ENCODE results near the gene ASIC2. TPM values are rescaled to one million over a fixed set of nuclear protein-coding genes. Genes with fewer than 3 reads are reported as not detected.

Gene ASIC2
- polyA plus RNA-seq, 1 donor = 9.3 TPM

DNA sequence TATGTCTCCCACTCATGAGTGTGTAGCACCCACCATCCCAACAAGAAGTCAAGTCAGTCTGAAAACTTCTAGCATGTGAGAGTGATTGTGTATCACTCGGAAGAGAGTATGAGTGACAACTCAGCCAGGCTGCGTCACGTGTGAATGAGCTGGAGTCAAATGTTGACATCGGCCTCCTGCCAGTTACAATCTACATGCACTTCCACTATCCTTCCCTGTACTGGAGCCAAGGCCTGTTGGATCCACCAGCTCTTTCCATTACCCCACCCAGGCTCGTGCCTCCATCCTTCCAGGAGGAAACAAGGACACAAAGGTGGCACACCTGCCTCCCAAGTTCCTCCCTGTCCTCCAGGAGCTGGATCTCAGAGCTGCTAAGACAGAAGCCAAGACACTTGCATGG, 64.5 kb downstream of the ASIC2 start:
- Histone ChIP-seq H3K9me3 (ENCODE audit: control insufficient read depth, low read depth, low read length) (no peaks in the 10 kb centered on the region), H3K4me1 (ENCODE audit: control insufficient read depth, insufficient read depth, low read length) (no peaks in the 10 kb centered on the region), H3K4me3 (ENCODE audit: low read length) (no peak overlapping the region), H3K36me3 (ENCODE audit: control insufficient read depth, insufficient read depth, low read length) (no peaks in the 10 kb centered on the region), H3K27ac (ENCODE audit: low read length) (no peak overlapping the region), H3K27me3 (ENCODE audit: control insufficient read depth, insufficient read depth, low read length) (no peaks in the 10 kb centered on the region)
- no peak for DNase-seq
- 60% methylated on average over 1 of the region's 5 CpGs for WGBS (ENCODE audit: insufficient coverage, low lambda C conversion rate)

DNA sequence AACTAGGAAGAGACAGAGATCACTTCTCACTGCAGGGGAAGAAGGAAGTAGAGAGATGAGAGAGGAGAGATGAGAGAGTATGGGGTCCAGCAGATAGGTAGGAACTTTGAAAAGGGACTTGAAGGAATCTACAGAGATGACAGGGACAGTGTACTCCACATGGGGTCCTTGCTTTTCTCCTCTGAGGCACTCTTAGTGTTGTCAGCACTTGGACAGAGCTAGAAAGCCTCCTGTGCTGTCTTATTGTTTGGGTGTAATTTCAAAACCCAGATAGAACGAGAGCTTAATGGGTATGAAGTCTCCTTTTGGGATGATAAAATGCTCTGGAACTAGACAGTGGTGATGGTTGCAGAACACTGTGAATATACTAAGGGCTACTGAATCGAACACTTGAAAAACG, 65.2 kb downstream of the ASIC2 start:
- Histone ChIP-seq H3K4me1 (ENCODE audit: control insufficient read depth, insufficient read depth, low read length) (no peaks in the 10 kb centered on the region), H3K9me3 (ENCODE audit: control insufficient read depth, low read depth, low read length) (no peaks in the 10 kb centered on the region), H3K4me3 (ENCODE audit: low read length) (no peak overlapping the region), H3K27me3 (ENCODE audit: control insufficient read depth, insufficient read depth, low read length) (no peaks in the 10 kb centered on the region), H3K27ac (ENCODE audit: low read length) (no peak overlapping the region), H3K36me3 (ENCODE audit: control insufficient read depth, insufficient read depth, low read length) (no peaks in the 10 kb centered on the region)
- WGBS (ENCODE audit: insufficient coverage, low lambda C conversion rate) = 92% methylated on average over 2 of the region's 3 CpGs
- no peak for DNase-seq

DNA sequence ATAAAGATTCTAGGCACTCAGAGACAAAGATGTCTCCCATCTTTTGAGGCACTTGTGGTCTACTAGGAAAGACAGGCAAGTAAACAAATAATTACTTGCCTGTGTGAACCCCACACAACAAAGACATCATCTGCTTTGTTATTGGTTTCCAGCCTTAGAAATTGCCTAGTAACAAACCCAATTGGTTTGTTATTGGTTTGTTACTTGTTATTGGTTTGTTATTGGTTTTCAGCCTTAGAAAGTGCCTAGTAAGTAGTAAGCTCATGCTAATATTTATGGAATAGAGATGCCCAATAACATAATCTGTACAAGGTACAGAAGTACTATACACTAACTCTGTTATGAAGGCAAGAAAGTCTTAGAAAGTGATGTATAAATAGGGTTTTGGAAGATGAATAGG, 67.1 kb downstream of the ASIC2 start:
- Histone ChIP-seq H3K27ac (ENCODE audit: low read length) (no peak overlapping the region), H3K4me3 (ENCODE audit: low read length) (no peak overlapping the region), H3K27me3 (ENCODE audit: control insufficient read depth, insufficient read depth, low read length) (no peaks in the 10 kb centered on the region), H3K9me3 (ENCODE audit: control insufficient read depth, low read depth, low read length) (no peaks in the 10 kb centered on the region), H3K4me1 (ENCODE audit: control insufficient read depth, insufficient read depth, low read length) (no peaks in the 10 kb centered on the region), H3K36me3 (ENCODE audit: control insufficient read depth, insufficient read depth, low read length) (no peaks in the 10 kb centered on the region)
- DNase-seq = no peak

DNA sequence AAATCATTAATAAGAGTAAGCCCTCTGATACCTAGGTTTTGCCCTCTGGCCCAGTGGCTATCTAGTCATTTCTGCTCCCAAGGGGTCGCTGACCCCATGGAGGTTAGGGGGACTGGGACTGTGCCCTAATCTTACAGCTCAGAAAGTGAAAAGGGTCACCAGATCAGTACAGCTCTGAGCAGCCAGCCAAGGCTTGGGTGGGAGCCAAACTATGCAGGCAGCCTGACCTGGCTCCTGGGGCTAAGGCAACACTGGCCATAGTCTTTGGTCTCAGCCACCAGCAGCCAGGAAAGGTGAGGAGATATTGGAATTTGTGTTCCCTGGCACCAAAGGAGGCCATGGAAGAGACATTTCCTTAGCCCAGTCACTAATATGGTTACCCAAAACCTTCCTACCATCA, 67.6 kb downstream of the ASIC2 start:
- no peaks in the 10 kb centered on the region for H3K4me1 ChIP-seq (ENCODE audit: control insufficient read depth, insufficient read depth, low read length)
- no peaks in the 10 kb centered on the region for H3K36me3 ChIP-seq (ENCODE audit: control insufficient read depth, insufficient read depth, low read length)
- no peaks in the 10 kb centered on the region for H3K27me3 ChIP-seq (ENCODE audit: control insufficient read depth, insufficient read depth, low read length)
- H3K27ac ChIP-seq (ENCODE audit: low read length) = no peak overlapping the region
- H3K4me3 ChIP-seq (ENCODE audit: low read length) = no peak overlapping the region
- no CpG with 5 or more reads among the region's 1 CpG for WGBS (ENCODE audit: insufficient coverage, low lambda C conversion rate)
- no peaks in the 10 kb centered on the region for H3K9me3 ChIP-seq (ENCODE audit: control insufficient read depth, low read depth, low read length)
- DNase-seq = no peak

DNA sequence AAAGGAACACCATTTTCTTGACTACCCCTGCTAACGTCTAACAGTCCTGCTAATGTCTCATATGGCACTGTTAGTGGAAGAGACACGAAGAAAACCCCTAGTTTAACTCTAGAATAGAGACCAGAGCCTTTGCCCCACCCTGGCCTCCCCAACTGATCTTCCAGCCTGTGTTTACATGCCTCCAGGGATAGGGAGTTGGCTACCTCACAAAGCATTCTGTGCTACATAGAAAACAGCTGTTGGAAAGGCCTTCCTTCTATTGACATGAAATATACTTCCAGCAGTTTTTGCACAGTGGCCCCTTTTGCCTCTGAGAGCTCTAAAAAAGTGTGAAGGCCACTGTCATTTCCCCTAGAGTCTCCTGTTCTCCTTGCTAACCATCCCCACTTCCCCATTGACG, 73.1 kb downstream of the ASIC2 start:
- no peaks in the 10 kb centered on the region for H3K27me3 ChIP-seq (ENCODE audit: control insufficient read depth, insufficient read depth, low read length)
- H3K4me3 ChIP-seq (ENCODE audit: low read length) = no peak overlapping the region
- H3K27ac ChIP-seq (ENCODE audit: low read length) = no peak overlapping the region
- H3K9me3 ChIP-seq (ENCODE audit: control insufficient read depth, low read depth, low read length) = no peaks in the 10 kb centered on the region
- no peak for DNase-seq
- peaks cover 2% of the 10 kb centered on the region for H3K36me3 ChIP-seq (ENCODE audit: control insufficient read depth, insufficient read depth, low read length)
- WGBS (ENCODE audit: insufficient coverage, low lambda C conversion rate) = 83% methylated on average over 1 of the region's 3 CpGs
- no peaks in the 10 kb centered on the region for H3K4me1 ChIP-seq (ENCODE audit: control insufficient read depth, insufficient read depth, low read length)

DNA sequence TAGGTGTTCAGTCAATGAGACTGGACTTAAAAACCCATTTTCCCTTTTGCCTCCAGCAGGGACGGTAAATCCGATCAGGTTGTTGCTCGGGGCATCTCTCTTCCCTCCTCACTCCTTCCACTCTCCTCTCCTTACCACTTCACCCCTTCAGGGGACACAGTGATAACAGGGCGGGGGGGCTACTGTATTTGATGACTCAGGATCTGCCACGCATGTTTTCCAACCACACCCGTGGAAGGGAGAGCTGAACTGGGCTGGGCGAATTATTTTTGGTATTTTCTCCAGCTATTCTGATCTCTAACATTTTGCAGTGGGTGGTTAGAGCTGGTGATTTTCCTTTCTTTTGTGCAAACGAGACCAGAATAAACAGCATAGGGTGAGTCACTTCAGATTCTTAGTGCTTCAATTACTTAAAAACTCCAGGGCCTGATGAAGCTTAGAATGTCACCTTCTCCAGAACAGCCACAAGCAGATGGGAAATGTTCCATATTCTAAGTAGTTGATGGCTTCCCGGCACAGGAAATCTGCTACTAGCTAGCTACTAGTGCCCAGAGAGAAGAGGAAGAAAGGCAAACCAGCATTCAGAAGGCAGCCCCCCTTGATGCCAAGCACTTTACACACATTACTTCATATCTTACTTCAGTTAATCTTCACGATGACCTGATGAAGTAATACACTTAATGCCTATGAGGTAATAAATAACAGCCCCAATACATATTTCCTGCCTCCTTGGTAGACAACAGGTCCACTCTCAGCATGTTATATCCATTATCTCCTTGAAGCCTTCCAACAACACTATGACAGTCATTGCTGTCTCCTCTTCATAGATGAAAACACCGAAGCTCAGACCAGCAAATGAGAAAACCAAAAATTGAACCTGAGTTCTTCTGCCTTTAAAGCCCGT, 74.1 kb downstream of the ASIC2 start:
- Histone ChIP-seq H3K4me1 (ENCODE audit: control insufficient read depth, insufficient read depth, low read length) (no peaks in the 10 kb centered on the region), H3K27ac (ENCODE audit: low read length) (no peak overlapping the region), H3K9me3 (ENCODE audit: control insufficient read depth, low read depth, low read length) (no peaks in the 10 kb centered on the region), H3K36me3 (ENCODE audit: control insufficient read depth, insufficient read depth, low read length) (peaks cover 2% of the 10 kb centered on the region), H3K27me3 (ENCODE audit: control insufficient read depth, insufficient read depth, low read length) (no peaks in the 10 kb centered on the region), H3K4me3 (ENCODE audit: low read length) (no peak overlapping the region)
- no peak for DNase-seq
- 93% methylated on average over 3 of the region's 12 CpGs for WGBS (ENCODE audit: insufficient coverage, low lambda C conversion rate)

DNA sequence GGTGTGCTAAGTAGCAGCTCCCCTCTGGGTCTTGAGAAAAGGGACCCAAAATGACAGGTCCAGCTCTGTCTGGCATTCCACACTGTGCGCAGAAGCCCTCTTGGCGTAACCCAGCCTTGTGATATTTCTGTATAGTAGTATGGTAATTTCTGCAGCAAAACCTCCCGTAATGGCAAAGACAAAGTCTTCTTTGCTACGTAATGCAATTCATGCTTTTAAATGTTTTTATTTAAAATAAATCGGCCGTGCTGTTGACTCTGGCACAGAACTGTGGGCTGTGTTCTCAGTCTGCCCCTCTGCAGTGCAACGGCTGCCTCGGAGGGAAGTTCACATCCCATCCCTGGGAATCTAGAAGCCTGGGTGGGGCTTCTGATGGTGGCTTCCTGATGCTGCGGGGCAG, 75.2 kb downstream of the ASIC2 start:
- no peaks in the 10 kb centered on the region for H3K9me3 ChIP-seq (ENCODE audit: control insufficient read depth, low read depth, low read length)
- H3K4me1 ChIP-seq (ENCODE audit: control insufficient read depth, insufficient read depth, low read length) = no peaks in the 10 kb centered on the region
- no peak overlapping the region for H3K4me3 ChIP-seq (ENCODE audit: low read length)
- H3K27me3 ChIP-seq (ENCODE audit: control insufficient read depth, insufficient read depth, low read length) = no peaks in the 10 kb centered on the region
- H3K36me3 ChIP-seq (ENCODE audit: control insufficient read depth, insufficient read depth, low read length) = peaks cover 2% of the 10 kb centered on the region
- WGBS (ENCODE audit: insufficient coverage, low lambda C conversion rate) = 100% methylated on average over 2 of the region's 9 CpGs
- DNase-seq = no peak
- H3K27ac ChIP-seq (ENCODE audit: low read length) = no peak overlapping the region

DNA sequence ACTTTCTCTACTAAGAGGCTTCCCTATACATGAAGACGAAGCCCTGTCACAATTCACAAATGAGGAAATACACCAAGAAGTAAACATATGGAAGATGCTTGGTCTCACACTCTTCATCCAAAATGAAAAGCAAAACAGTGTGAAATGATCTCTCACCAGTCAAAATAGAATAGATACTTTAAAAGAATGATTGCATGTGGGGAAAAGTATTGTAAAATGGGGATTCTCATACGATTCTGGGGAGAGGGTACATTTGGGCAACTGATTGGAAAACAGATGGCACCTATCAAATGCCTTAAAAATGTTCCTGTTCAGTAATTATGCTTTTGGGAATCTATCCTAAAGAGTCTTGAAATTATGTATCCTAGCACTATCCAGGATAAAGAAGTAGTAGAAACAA, 78.1 kb downstream of the ASIC2 start:
- no peaks in the 10 kb centered on the region for H3K9me3 ChIP-seq (ENCODE audit: control insufficient read depth, low read depth, low read length)
- no peak for DNase-seq
- H3K4me3 ChIP-seq (ENCODE audit: low read length) = no peak overlapping the region
- H3K27ac ChIP-seq (ENCODE audit: low read length) = no peak overlapping the region
- H3K36me3 ChIP-seq (ENCODE audit: control insufficient read depth, insufficient read depth, low read length) = peaks cover 2% of the 10 kb centered on the region
- no peaks in the 10 kb centered on the region for H3K4me1 ChIP-seq (ENCODE audit: control insufficient read depth, insufficient read depth, low read length)
- H3K27me3 ChIP-seq (ENCODE audit: control insufficient read depth, insufficient read depth, low read length) = no peaks in the 10 kb centered on the region
- no CpG with 5 or more reads among the region's 2 CpGs for WGBS (ENCODE audit: insufficient coverage, low lambda C conversion rate)

DNA sequence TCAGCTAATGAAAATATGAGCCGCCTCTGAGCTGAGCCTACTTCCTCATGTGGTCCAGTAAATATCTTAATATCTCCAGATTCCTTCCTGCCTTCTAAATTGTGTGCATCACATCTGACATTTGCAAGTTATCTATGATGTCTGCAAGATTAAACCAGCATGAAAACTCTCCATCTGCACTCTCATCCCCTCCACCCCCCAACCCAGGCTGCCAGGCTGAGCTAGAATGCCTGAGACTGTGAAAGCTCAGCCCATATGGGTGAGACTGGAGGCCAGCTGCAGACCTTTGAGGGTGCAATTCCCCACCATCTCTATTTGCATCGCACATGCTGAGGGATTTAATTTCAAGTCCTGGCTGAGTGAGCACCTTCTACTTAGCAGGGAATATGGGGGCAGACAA, 82.8 kb downstream of the ASIC2 start:
- WGBS (ENCODE audit: insufficient coverage, low lambda C conversion rate) = no CpG with 5 or more reads among the region's 2 CpGs
- Histone ChIP-seq H3K27ac (ENCODE audit: low read length) (no peak overlapping the region), H3K4me3 (ENCODE audit: low read length) (no peak overlapping the region), H3K9me3 (ENCODE audit: control insufficient read depth, low read depth, low read length) (no peaks in the 10 kb centered on the region), H3K27me3 (ENCODE audit: control insufficient read depth, insufficient read depth, low read length) (no peaks in the 10 kb centered on the region), H3K4me1 (ENCODE audit: control insufficient read depth, insufficient read depth, low read length) (no peaks in the 10 kb centered on the region), H3K36me3 (ENCODE audit: control insufficient read depth, insufficient read depth, low read length) (no peaks in the 10 kb centered on the region)
- DNase-seq = no peak

DNA sequence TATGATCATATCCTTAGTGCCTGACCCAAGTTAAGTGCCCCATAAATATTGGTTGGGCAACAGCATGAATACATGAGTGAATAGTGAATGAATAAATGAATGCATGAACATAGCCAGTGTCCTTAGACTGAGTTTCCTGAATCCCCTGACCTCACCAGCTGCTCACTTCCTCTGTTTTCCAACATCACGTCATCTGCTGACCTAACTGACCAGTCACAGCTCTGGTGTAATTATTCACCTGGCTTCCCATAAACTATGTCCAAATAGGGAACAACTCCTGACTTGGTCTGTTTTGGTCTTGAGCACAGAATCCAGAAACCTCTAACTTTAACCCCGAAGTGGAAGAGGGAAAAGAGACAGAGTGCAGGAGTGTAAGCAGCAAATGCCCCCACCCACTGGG, 83.4 kb downstream of the ASIC2 start:
- H3K27ac ChIP-seq (ENCODE audit: low read length) = no peak overlapping the region
- no peaks in the 10 kb centered on the region for H3K36me3 ChIP-seq (ENCODE audit: control insufficient read depth, insufficient read depth, low read length)
- no CpG with 5 or more reads among the region's 2 CpGs for WGBS (ENCODE audit: insufficient coverage, low lambda C conversion rate)

DNA sequence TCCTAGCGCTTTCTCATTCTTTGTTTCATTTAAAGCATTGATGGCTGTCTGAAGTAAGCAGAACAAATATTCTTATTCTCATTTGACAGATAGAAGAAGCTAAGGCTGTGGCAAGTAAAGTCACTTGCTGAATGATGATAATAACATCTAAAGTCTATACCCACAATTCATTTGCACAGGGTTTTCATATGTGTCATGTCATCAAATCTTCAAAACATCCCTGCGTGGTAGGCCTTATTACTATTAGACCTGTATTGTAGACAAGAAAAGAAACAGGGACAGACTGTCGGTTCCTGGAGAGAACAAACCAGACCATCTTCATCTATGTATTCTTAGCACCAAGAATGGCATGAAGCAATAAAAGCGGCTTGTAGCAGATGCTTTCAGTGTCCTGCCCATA, 85.9 kb downstream of the ASIC2 start:
- no peaks in the 10 kb centered on the region for H3K27me3 ChIP-seq (ENCODE audit: control insufficient read depth, insufficient read depth, low read length)
- no peaks in the 10 kb centered on the region for H3K4me1 ChIP-seq (ENCODE audit: control insufficient read depth, insufficient read depth, low read length)
- no peaks in the 10 kb centered on the region for H3K9me3 ChIP-seq (ENCODE audit: control insufficient read depth, low read depth, low read length)
- no peak for DNase-seq
- WGBS (ENCODE audit: insufficient coverage, low lambda C conversion rate) = 88% methylated on average over 1 of the region's 4 CpGs
- no peak overlapping the region for H3K27ac ChIP-seq (ENCODE audit: low read length)
- no peaks in the 10 kb centered on the region for H3K36me3 ChIP-seq (ENCODE audit: control insufficient read depth, insufficient read depth, low read length)
- no peak overlapping the region for H3K4me3 ChIP-seq (ENCODE audit: low read length)

More for the DNA sequence above, 83.4 kb downstream of the ASIC2 start:
- Histone ChIP-seq H3K27me3 (ENCODE audit: control insufficient read depth, insufficient read depth, low read length) (no peaks in the 10 kb centered on the region), H3K9me3 (ENCODE audit: control insufficient read depth, low read depth, low read length) (no peaks in the 10 kb centered on the region), H3K4me1 (ENCODE audit: control insufficient read depth, insufficient read depth, low read length) (no peaks in the 10 kb centered on the region), H3K4me3 (ENCODE audit: low read length) (no peak overlapping the region)
- no peak for DNase-seq
